ENCODE results near the gene ELOVL2.

DNA sequence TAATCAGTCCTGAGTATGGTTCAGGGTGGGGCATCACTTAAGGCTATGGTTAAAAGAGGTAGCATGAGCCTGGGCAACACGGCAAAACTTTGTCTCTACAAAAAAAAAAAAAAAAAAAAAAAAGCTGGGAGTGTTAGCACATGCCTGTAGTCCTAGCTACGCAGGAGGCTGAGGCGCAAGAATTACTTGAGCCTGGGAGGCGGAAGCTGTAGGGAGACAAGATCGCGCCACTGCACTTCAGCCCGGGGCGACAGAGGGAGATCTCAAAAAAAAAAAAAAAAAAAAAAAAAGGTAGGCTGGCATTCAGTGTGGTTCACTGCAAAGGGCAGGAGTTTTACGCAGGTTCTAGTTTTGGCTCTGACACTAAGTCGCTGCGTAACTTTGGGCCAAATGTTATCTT, 15.1 kb downstream of the ELOVL2 start:
- TF ChIP-seq POLR2A (IDR thresholded peaks at IDR 0.05; ENCODE audit: low read depth, low read length) (no peak), ZSCAN29 (IDR thresholded peaks at IDR 0.05) (no peak), RAD51 (IDR thresholded peaks at IDR 0.05) (no peak), BACH1 (IDR thresholded peaks at IDR 0.05; ENCODE audit: borderline replicate concordance) (no peak)
- TF ChIP-seq, protein P1, sequence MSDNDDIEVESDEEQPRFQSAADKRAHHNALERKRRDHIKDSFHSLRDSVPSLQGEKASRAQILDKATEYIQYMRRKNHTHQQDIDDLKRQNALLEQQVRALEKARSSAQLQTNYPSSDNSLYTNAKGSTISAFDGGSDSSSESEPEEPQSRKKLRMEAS (IDR thresholded peaks at IDR 0.05; ENCODE audit: low read depth, low read length): no peak
- TF ChIP-seq, protein P2, sequence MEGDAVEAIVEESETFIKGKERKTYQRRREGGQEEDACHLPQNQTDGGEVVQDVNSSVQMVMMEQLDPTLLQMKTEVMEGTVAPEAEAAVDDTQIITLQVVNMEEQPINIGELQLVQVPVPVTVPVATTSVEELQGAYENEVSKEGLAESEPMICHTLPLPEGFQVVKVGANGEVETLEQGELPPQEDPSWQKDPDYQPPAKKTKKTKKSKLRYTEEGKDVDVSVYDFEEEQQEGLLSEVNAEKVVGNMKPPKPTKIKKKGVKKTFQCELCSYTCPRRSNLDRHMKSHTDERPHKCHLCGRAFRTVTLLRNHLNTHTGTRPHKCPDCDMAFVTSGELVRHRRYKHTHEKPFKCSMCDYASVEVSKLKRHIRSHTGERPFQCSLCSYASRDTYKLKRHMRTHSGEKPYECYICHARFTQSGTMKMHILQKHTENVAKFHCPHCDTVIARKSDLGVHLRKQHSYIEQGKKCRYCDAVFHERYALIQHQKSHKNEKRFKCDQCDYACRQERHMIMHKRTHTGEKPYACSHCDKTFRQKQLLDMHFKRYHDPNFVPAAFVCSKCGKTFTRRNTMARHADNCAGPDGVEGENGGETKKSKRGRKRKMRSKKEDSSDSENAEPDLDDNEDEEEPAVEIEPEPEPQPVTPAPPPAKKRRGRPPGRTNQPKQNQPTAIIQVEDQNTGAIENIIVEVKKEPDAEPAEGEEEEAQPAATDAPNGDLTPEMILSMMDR (IDR thresholded peaks at IDR 0.05 in 2 of 3, conservative IDR thresholded peaks at IDR 0.05 in 1 of 3; ENCODE audit: control insufficient read depth in 2 of 3, extremely low read depth in 1 of 3, insufficient read depth in 1 of 3, low read depth in 3 of 3, low read length in 3 of 3): no peak
- TF ChIP-seq, protein P3, sequence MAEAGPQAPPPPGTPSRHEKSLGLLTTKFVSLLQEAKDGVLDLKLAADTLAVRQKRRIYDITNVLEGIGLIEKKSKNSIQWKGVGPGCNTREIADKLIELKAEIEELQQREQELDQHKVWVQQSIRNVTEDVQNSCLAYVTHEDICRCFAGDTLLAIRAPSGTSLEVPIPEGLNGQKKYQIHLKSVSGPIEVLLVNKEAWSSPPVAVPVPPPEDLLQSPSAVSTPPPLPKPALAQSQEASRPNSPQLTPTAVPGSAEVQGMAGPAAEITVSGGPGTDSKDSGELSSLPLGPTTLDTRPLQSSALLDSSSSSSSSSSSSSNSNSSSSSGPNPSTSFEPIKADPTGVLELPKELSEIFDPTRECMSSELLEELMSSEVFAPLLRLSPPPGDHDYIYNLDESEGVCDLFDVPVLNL (IDR thresholded peaks at IDR 0.05; ENCODE audit: low read depth, low read length): no peak

Measured in GM12878 (cell line).